Endothelial cell (in vitro differentiated cells): Measurements from ENCODE around the gene OR2T11. TPM values are rescaled to one million over a fixed set of nuclear protein-coding genes. Genes with fewer than 3 reads are reported as not detected.
"Not testable (repeated sequence)": the region's sequence is repeated elsewhere in the genome, so short reads cannot be mapped to it uniquely, and the experiment has no call there.

Experiments
- DNase-seq: peaks from one replicate; pipeline ENCODE4 v3.0.0; 2021; ENCODE audit warnings: low spot score
- H3K27ac Mint-ChIP-seq: one replicate; pipeline ENCODE4 v1.8.0; 2021; ENCODE audit warnings: mixed read lengths, inconsistent platforms; ENCODE audit not compliant: unreplicated experiment
- H3K27me3 Mint-ChIP-seq: one replicate; pipeline ENCODE4 v1.8.0; 2021; ENCODE audit warnings: mild to moderate bottlenecking, moderate library complexity, mixed read lengths, inconsistent platforms; ENCODE audit not compliant: unreplicated experiment
- H3K36me3 Mint-ChIP-seq: one replicate; pipeline ENCODE4 v1.8.0; 2021; ENCODE audit warnings: mild to moderate bottlenecking, low read depth, mixed read lengths, inconsistent platforms; ENCODE audit not compliant: unreplicated experiment
- H3K4me1 Mint-ChIP-seq: one replicate; pipeline ENCODE4 v1.8.0; 2021; ENCODE audit warnings: mild to moderate bottlenecking, mixed read lengths, inconsistent platforms; ENCODE audit not compliant: unreplicated experiment
- H3K4me3 Mint-ChIP-seq: one replicate; pipeline ENCODE4 v1.8.0; 2021; ENCODE audit warnings: mild to moderate bottlenecking, mixed read lengths, inconsistent platforms; ENCODE audit not compliant: unreplicated experiment
- H3K9me3 Mint-ChIP-seq: one replicate; pipeline ENCODE4 v1.8.0; 2021; ENCODE audit warnings: mixed read lengths, inconsistent platforms; ENCODE audit not compliant: unreplicated experiment
- CTCF ChIP-seq: fragments of 200-600 bp; sonication (generic); IDR thresholded peaks from one replicate; pipeline ENCODE4 v1.5.0; 2021; ENCODE audit warnings: antibody characterized with exemption; ENCODE audit not compliant: unreplicated experiment
- long read RNA-seq: library from polyadenylated mRNA; unstranded; transcript quantifications from one replicate; pipeline ENCODE4 v2.0.0, GENCODE V29; 2020; ENCODE audit not compliant: unreplicated experiment
- total RNA-seq: library from RNA; stranded (reverse); fragmentation: NEBNext Ultra II Directional; extraction: Animal tissue kit (Norgen Biotek cat#: 25700); gene quantifications from one replicate; pipeline ENCODE4 v1.2.1, GENCODE V29; 2021; ENCODE audit not compliant: unreplicated experiment

OR2T11 gene
- total RNA-seq: not detected
- long read RNA-seq: 0 reads

GRCh38 chr1:248634991-248635390 is at the start of gene OR2T11:
Gene OR2T11 (minus strand): TSS chr1:248635091. CDS start chr1:248627128, 7,963 bp downstream.
- not testable (repeated sequence) for DNase-seq

GRCh38 chr1:248681651-248682050 is 46.8 kb upstream of the OR2T11 start:
- Mint-ChIP-seq H3K4me1 (no peaks in the 10 kb centered on the region), H3K4me3 (no peak overlapping the region), H3K9me3 (peaks cover 29% of the 10 kb centered on the region), H3K27ac (no peak overlapping the region), H3K27me3 (peaks cover 3% of the 10 kb centered on the region), H3K36me3 (peaks cover 4% of the 10 kb centered on the region)
- no peak for DNase-seq
- TF ChIP-seq CTCF: no peak

More at GRCh38 chr1:248634991-248635390, at the start of gene OR2T11:
- H3K4me3 Mint-ChIP-seq, H3K9me3 Mint-ChIP-seq, H3K27me3 Mint-ChIP-seq, H3K4me1 Mint-ChIP-seq, H3K27ac Mint-ChIP-seq, H3K36me3 Mint-ChIP-seq: not testable (repeated sequence)

- no peak for DNase-seq
- no peaks in the 10 kb centered on the region for H3K36me3 Mint-ChIP-seq
These were observed 35.1 kb upstream of the OR2T11 start for GRCh38 chr1:248670003-248670402.

GRCh38 chr1:248663453-248664328 is 28.8 kb upstream of the OR2T11 start:
- DNase-seq, H3K27me3 Mint-ChIP-seq, H3K4me3 Mint-ChIP-seq, H3K27ac Mint-ChIP-seq, H3K36me3 Mint-ChIP-seq, H3K4me1 Mint-ChIP-seq: not testable (repeated sequence)
- H3K9me3 Mint-ChIP-seq: peaks cover 15% of the 10 kb centered on the region

More at GRCh38 chr1:248670003-248670402, 35.1 kb upstream of the OR2T11 start:
- H3K27me3 Mint-ChIP-seq: peaks cover 2% of the 10 kb centered on the region
- no peaks in the 10 kb centered on the region for H3K4me1 Mint-ChIP-seq
- H3K27ac Mint-ChIP-seq: no peak overlapping the region
- H3K4me3 Mint-ChIP-seq: no peak overlapping the region
- TF ChIP-seq CTCF: no peak
- H3K9me3 Mint-ChIP-seq: peaks cover 12% of the 10 kb centered on the region

- H3K4me3 Mint-ChIP-seq, H3K36me3 Mint-ChIP-seq, DNase-seq, H3K27ac Mint-ChIP-seq, H3K9me3 Mint-ChIP-seq, H3K4me1 Mint-ChIP-seq, H3K27me3 Mint-ChIP-seq: not testable (repeated sequence)
These were observed 21.9 kb upstream of the OR2T11 start for GRCh38 chr1:248656797-248657196.

GRCh38 chr1:248655354-248655753 is 20.5 kb upstream of the OR2T11 start, which contains the start of gene OR2T27:
Gene OR2T27 (minus strand): TSS chr1:248655528. CDS start chr1:248650884, 4,644 bp downstream.
- not testable (repeated sequence) for H3K4me3 Mint-ChIP-seq, H3K9me3 Mint-ChIP-seq, H3K27me3 Mint-ChIP-seq

GRCh38 chr1:248648770-248649536 is 14.1 kb upstream of the OR2T11 start:
- not testable (repeated sequence) for H3K4me1 Mint-ChIP-seq, DNase-seq, H3K36me3 Mint-ChIP-seq, H3K9me3 Mint-ChIP-seq, H3K4me3 Mint-ChIP-seq, H3K27me3 Mint-ChIP-seq, H3K27ac Mint-ChIP-seq

More at GRCh38 chr1:248655354-248655753, 20.5 kb upstream of the OR2T11 start, which contains the start of gene OR2T27:
- not testable (repeated sequence) for H3K4me1 Mint-ChIP-seq, H3K27ac Mint-ChIP-seq, H3K36me3 Mint-ChIP-seq, DNase-seq

GRCh38 chr1:248645178-248645577 is 10.3 kb upstream of the OR2T11 start, which contains the start of gene OR2T35:
Gene OR2T35 (minus strand): TSS chr1:248645278. CDS start chr1:248639258, 6,020 bp downstream.
- not testable (repeated sequence) for H3K36me3 Mint-ChIP-seq, H3K4me3 Mint-ChIP-seq, H3K27ac Mint-ChIP-seq, H3K4me1 Mint-ChIP-seq, H3K27me3 Mint-ChIP-seq, H3K9me3 Mint-ChIP-seq, DNase-seq

GRCh38 chr1:248642971-248643651 is 8.2 kb upstream of the OR2T11 start:
- H3K36me3 Mint-ChIP-seq, DNase-seq, H3K27me3 Mint-ChIP-seq, H3K4me3 Mint-ChIP-seq, H3K4me1 Mint-ChIP-seq, H3K27ac Mint-ChIP-seq, H3K9me3 Mint-ChIP-seq: not testable (repeated sequence)
